Transverse colon (tissue), 4 donors: ENCODE measurements around the gene SIPA1L3.

Source experiments
- EP300 ChIP-seq: sonication (generic); formaldehyde crosslinking; IDR thresholded peaks from one replicate; pipeline ENCODE4 v1.6.1; 2017; ENCODE audit warnings: antibody characterized with exemption, low read depth
- POLR2A ChIP-seq: fragments of 450-650 bp; IDR thresholded peaks from one replicate; pipeline ENCODE4 v1.6.1; 2016; ENCODE audit warnings: antibody characterized with exemption, mild to moderate bottlenecking, moderate library complexity
- POLR2AphosphoS5 ChIP-seq, 3 donors: sonication (generic); formaldehyde crosslinking; IDR thresholded peaks; one replicate each; pipeline ENCODE4 v1.6.1; 2016; ENCODE audit warnings: antibody characterized with exemption in 3 of 3
- TF ChIP-seq, protein P1 (sequence below), 5 experiments: fragments of 200-600 bp in 3 of 5; fragments of 450-650 bp in 2 of 5; sonication (generic) in 3 of 5; IDR thresholded peaks; 1 replicate in 2 of 5; 2 replicates in 3 of 5; pipeline ENCODE4 v1.5.1; 2016 to 2017; ENCODE audit warnings: antibody characterized with exemption in 5 of 5, inconsistent platforms in 3 of 5, mild to moderate bottlenecking in 2 of 5, moderate library complexity in 1 of 5

DNA sequence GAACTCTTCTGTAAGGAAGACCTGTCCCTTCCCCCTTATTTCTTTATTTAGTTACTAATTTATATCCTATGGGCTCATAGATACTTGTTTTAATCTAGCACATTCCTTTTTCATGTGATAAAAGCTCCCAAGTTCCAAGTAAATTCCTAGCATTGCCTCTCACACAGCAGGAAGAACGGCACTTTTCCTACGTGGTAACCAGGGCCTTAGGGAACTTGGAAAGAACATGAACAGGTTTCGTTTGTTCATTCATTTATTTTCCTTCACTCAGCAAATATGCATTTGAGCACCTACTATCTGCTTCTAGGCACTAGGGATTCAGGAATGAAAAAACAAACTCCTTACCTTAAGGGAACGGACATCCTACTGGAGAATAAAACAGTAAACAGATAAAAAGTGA, 125.1 kb downstream of the SIPA1L3 start:
- TF ChIP-seq, protein P1, sequence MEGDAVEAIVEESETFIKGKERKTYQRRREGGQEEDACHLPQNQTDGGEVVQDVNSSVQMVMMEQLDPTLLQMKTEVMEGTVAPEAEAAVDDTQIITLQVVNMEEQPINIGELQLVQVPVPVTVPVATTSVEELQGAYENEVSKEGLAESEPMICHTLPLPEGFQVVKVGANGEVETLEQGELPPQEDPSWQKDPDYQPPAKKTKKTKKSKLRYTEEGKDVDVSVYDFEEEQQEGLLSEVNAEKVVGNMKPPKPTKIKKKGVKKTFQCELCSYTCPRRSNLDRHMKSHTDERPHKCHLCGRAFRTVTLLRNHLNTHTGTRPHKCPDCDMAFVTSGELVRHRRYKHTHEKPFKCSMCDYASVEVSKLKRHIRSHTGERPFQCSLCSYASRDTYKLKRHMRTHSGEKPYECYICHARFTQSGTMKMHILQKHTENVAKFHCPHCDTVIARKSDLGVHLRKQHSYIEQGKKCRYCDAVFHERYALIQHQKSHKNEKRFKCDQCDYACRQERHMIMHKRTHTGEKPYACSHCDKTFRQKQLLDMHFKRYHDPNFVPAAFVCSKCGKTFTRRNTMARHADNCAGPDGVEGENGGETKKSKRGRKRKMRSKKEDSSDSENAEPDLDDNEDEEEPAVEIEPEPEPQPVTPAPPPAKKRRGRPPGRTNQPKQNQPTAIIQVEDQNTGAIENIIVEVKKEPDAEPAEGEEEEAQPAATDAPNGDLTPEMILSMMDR (IDR thresholded peaks at IDR 0.05), result no peak
- TF ChIP-seq EP300 (no peak), POLR2A (no peak), POLR2AphosphoS5 (IDR thresholded peaks at IDR 0.05) (no peak)
